Suprapubic skin (tissue), 4 donors: ENCODE measurements around the gene HS3ST2. TPM values are rescaled to one million over a fixed set of nuclear protein-coding genes. Genes with fewer than 3 reads are reported as not detected.

Source experiments
- DNase-seq, 2 donors: peaks; one replicate each; pipeline ENCODE4 v3.0.0-alpha.2; 2019; ENCODE audit warnings: low spot score in 2 of 2
- H3K27ac ChIP-seq: fragments of 200-600 bp; sonication (generic); one replicate; pipeline ENCODE4 v1.5.1; 2019
- H3K27me3 ChIP-seq: fragments of 200-600 bp; sonication (generic); one replicate; pipeline ENCODE4 v1.5.1; 2019
- H3K36me3 ChIP-seq: fragments of 200-600 bp; sonication (generic); one replicate; pipeline ENCODE4 v1.5.1; 2019
- H3K4me1 ChIP-seq: fragments of 200-600 bp; sonication (generic); one replicate; pipeline ENCODE4 v1.5.1; 2019
- H3K4me3 ChIP-seq: fragments of 200-600 bp; sonication (generic); one replicate; pipeline ENCODE4 v1.5.1; 2019; ENCODE audit warnings: mild to moderate bottlenecking
- H3K9me3 ChIP-seq: fragments of 200-600 bp; sonication (generic); one replicate; pipeline ENCODE4 v1.5.1; 2019
- EP300 ChIP-seq: sonication (generic); formaldehyde crosslinking; IDR thresholded peaks from one replicate; pipeline ENCODE4 v1.6.1; 2017; ENCODE audit warnings: antibody characterized with exemption
- POLR2A ChIP-seq, 2 donors: fragments of 450-650 bp; IDR thresholded peaks; one replicate each; pipeline ENCODE4 v1.6.1; 2017; ENCODE audit warnings: antibody characterized with exemption in 2 of 2, mild to moderate bottlenecking in 2 of 2, moderate library complexity in 2 of 2
- POLR2AphosphoS5 ChIP-seq, 3 donors: sonication (generic); formaldehyde crosslinking; IDR thresholded peaks; one replicate each; pipeline ENCODE4 v1.6.1; 2017; ENCODE audit warnings: antibody characterized with exemption in 3 of 3
- WGBS: methylation state at CpG from one replicate; pipeline ENCODE4 v1.1.5; 2018; 5-methylcytosine and 5-hydroxymethylcytosine counted together
- total RNA-seq, 4 donors: library from RNA; depleted of rRNA; stranded (reverse); fragments of >200 nt; gene quantifications; one replicate each; pipeline ENCODE4 v1.1.0, GENCODE V29; 2016
- TF ChIP-seq, protein P1 (sequence below), 2 donors: fragments of 200-600 bp in 1 of 2; fragments of 450-650 bp in 1 of 2; sonication (generic) in 1 of 2; IDR thresholded peaks; one replicate each; pipeline ENCODE4 v1.5.1; 2016 to 2019; ENCODE audit warnings: antibody characterized with exemption in 2 of 2, mild to moderate bottlenecking in 1 of 2, moderate library complexity in 1 of 2

Gene HS3ST2
- total RNA-seq, 4 donors from 2014 or later, result 0.30 to 1.7 (median 1.2) TPM

- no peak for TF ChIP-seq EP300
- no peak for TF ChIP-seq POLR2AphosphoS5 (IDR thresholded peaks at IDR 0.05)
- no peak for TF ChIP-seq POLR2A (IDR thresholded peaks at IDR 0.05)
- TF ChIP-seq, protein P1, sequence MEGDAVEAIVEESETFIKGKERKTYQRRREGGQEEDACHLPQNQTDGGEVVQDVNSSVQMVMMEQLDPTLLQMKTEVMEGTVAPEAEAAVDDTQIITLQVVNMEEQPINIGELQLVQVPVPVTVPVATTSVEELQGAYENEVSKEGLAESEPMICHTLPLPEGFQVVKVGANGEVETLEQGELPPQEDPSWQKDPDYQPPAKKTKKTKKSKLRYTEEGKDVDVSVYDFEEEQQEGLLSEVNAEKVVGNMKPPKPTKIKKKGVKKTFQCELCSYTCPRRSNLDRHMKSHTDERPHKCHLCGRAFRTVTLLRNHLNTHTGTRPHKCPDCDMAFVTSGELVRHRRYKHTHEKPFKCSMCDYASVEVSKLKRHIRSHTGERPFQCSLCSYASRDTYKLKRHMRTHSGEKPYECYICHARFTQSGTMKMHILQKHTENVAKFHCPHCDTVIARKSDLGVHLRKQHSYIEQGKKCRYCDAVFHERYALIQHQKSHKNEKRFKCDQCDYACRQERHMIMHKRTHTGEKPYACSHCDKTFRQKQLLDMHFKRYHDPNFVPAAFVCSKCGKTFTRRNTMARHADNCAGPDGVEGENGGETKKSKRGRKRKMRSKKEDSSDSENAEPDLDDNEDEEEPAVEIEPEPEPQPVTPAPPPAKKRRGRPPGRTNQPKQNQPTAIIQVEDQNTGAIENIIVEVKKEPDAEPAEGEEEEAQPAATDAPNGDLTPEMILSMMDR (IDR thresholded peaks at IDR 0.05), result no peak
- H3K27ac ChIP-seq, result no peak overlapping the region
- DNase-seq, result no peak
- peak overlapping the region; percentile 35 for H3K4me3 ChIP-seq
- WGBS, result 8% methylated on average over 10 of the region's 33 CpGs
- no peaks in the 10 kb centered on the region for H3K9me3 ChIP-seq
- peaks cover 11% of the 10 kb centered on the region for H3K4me1 ChIP-seq
- no peaks in the 10 kb centered on the region for H3K36me3 ChIP-seq
- H3K27me3 ChIP-seq, result peaks cover 21% of the 10 kb centered on the region
Measured at GRCh38 chr16:22948058-22948602, 134.2 kb downstream of the HS3ST2 start.

- no peak overlapping the region for H3K27ac ChIP-seq
- peak overlapping the region; percentile 35 for H3K4me3 ChIP-seq
- peaks cover 19% of the 10 kb centered on the region for H3K27me3 ChIP-seq
- no peak for TF ChIP-seq POLR2AphosphoS5 (IDR thresholded peaks at IDR 0.05)
- TF ChIP-seq, protein P1 (IDR thresholded peaks at IDR 0.05), result peak; percentile 58 to 76
- H3K36me3 ChIP-seq, result no peaks in the 10 kb centered on the region
- peak; percentile 68 to 85 for DNase-seq
- 12% methylated on average over 18 of the region's 18 CpGs for WGBS
- H3K4me1 ChIP-seq, result peaks cover 11% of the 10 kb centered on the region
- H3K9me3 ChIP-seq, result no peaks in the 10 kb centered on the region
Measured at GRCh38 chr16:22948603-22949368, 134.8 kb downstream of the HS3ST2 start.

- no peaks in the 10 kb centered on the region for H3K36me3 ChIP-seq
- TF ChIP-seq EP300 (no peak), POLR2A (IDR thresholded peaks at IDR 0.05) (no peak), POLR2AphosphoS5 (IDR thresholded peaks at IDR 0.05) (no peak)
- TF ChIP-seq, protein P1 (IDR thresholded peaks at IDR 0.05), result no peak
- no peaks in the 10 kb centered on the region for H3K9me3 ChIP-seq
- no peak overlapping the region for H3K27ac ChIP-seq
- DNase-seq, result no peak
- H3K4me3 ChIP-seq, result no peak overlapping the region
- WGBS, result 37% methylated on average over 6 of the region's 6 CpGs
- no peaks in the 10 kb centered on the region for H3K4me1 ChIP-seq
- H3K27me3 ChIP-seq, result peaks cover under 1% of the 10 kb centered on the region
Measured at GRCh38 chr16:22955461-22956070, 141.6 kb downstream of the HS3ST2 start.

DNA sequence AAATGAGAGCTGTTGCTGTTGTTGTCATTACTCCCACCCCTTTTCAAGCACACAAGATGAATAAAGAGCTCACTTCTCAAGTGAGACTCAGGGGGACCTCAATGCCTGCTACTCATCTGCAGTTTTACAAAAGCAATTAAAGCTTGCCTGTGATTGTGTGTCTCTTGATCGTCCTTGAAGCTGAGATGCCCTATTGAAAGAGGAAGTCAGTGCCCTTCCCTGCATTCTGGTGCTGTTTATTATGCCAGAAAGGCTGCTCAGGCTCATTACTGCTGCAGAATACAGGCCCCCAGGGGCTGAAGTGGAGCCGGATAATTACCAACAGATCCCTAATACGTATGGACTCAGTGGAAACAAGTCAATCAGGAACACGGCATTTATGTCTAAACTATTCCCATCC, 147.2 kb downstream of the HS3ST2 start:
- 42% methylated on average over 3 of the region's 4 CpGs for WGBS
- no peaks in the 10 kb centered on the region for H3K9me3 ChIP-seq
- H3K27ac ChIP-seq, result no peak overlapping the region
- H3K36me3 ChIP-seq, result no peaks in the 10 kb centered on the region
- no peak for DNase-seq
- H3K27me3 ChIP-seq, result peaks cover 15% of the 10 kb centered on the region
- no peaks in the 10 kb centered on the region for H3K4me1 ChIP-seq
- H3K4me3 ChIP-seq, result no peak overlapping the region
- TF ChIP-seq POLR2AphosphoS5 (IDR thresholded peaks at IDR 0.05), result no peak
- TF ChIP-seq POLR2A (IDR thresholded peaks at IDR 0.05), result no peak
- TF ChIP-seq, protein P1 (IDR thresholded peaks at IDR 0.05), result no peak
- no peak for TF ChIP-seq EP300

- no peak for DNase-seq
- no peaks in the 10 kb centered on the region for H3K9me3 ChIP-seq
Measured at GRCh38 chr16:22962905-22963304, 148.9 kb downstream of the HS3ST2 start.

More at GRCh38 chr16:22962905-22963304, 148.9 kb downstream of the HS3ST2 start:
- WGBS, result 60% methylated on average over 1 of the region's 1 CpG
- TF ChIP-seq, protein P1 (IDR thresholded peaks at IDR 0.05), result no peak
- TF ChIP-seq POLR2AphosphoS5 (IDR thresholded peaks at IDR 0.05) (no peak), EP300 (no peak), POLR2A (IDR thresholded peaks at IDR 0.05) (no peak)
- H3K27me3 ChIP-seq, result peaks cover 15% of the 10 kb centered on the region
- H3K4me1 ChIP-seq, result no peaks in the 10 kb centered on the region
- no peak overlapping the region for H3K27ac ChIP-seq
- no peaks in the 10 kb centered on the region for H3K36me3 ChIP-seq
- no peak overlapping the region for H3K4me3 ChIP-seq
